Astrocyte (in vitro differentiated cells and primary cell): ENCODE measurements around the gene BRF1. TPM values are rescaled to one million over a fixed set of nuclear protein-coding genes. Genes with fewer than 3 reads are reported as not detected.

Experiments used
- DNase-seq: peaks from one replicate; pipeline ENCODE4 v3.0.0-alpha.2; 2010; ENCODE audit warnings: low read depth
- FAIRE-seq: peaks from 2 replicates; lab custom pipeline; 2011; peaks lifted over from hg19 to GRCh38; lab: Jason Lieb, UNC
- H2AFZ ChIP-seq: 2 replicates; pipeline ENCODE4 v1.6.0; 2012; ENCODE audit warnings: low read depth, low read length, inconsistent platforms
- H3K27ac ChIP-seq: 2 replicates; pipeline ENCODE4 v1.5.1; 2011; ENCODE audit warnings: low read depth, low read length, inconsistent platforms
- H3K27me3 ChIP-seq: 2 replicates; pipeline ENCODE4 v1.6.0; 2011; ENCODE audit warnings: low read length, inconsistent platforms; ENCODE audit not compliant: insufficient read depth
- H3K36me3 ChIP-seq: 2 replicates; pipeline ENCODE4 v1.5.1; 2011; ENCODE audit warnings: low read length, inconsistent platforms; ENCODE audit not compliant: insufficient read depth
- H3K4me1 ChIP-seq: 2 replicates; pipeline ENCODE4 v1.5.1; 2011; ENCODE audit warnings: low read length, inconsistent platforms; ENCODE audit not compliant: insufficient read depth
- H3K4me2 ChIP-seq: 2 replicates; pipeline ENCODE4 v1.6.0; 2012; ENCODE audit warnings: low read length, inconsistent platforms
- H3K4me3 ChIP-seq: 2 replicates; pipeline ENCODE4 v1.5.1; 2011; ENCODE audit warnings: low read depth, mild to moderate bottlenecking, low read length, inconsistent platforms; ENCODE audit not compliant: insufficient read depth
- H3K79me2 ChIP-seq: 2 replicates; pipeline ENCODE4 v1.6.0; 2012; ENCODE audit warnings: mild to moderate bottlenecking, low read length, inconsistent platforms; ENCODE audit not compliant: insufficient read depth
- H3K9ac ChIP-seq: 2 replicates; pipeline ENCODE4 v1.6.0; 2012; ENCODE audit warnings: mild to moderate bottlenecking, low read length, inconsistent platforms
- H3K9me3 ChIP-seq: 2 replicates; pipeline ENCODE4 v1.5.1; 2012; ENCODE audit warnings: low read depth, mild to moderate bottlenecking, low read length, inconsistent platforms; ENCODE audit not compliant: insufficient read depth
- H4K20me1 ChIP-seq: 2 replicates; pipeline ENCODE4 v1.6.0; 2012; ENCODE audit warnings: low read length, inconsistent platforms; ENCODE audit not compliant: insufficient read depth
- H3K27ac Mint-ChIP-seq: one replicate; pipeline ENCODE4 v1.8.0; 2021; ENCODE audit warnings: mild to moderate bottlenecking, mixed read lengths; ENCODE audit not compliant: unreplicated experiment
- H3K27me3 Mint-ChIP-seq: one replicate; pipeline ENCODE4 v1.8.0; 2021; ENCODE audit warnings: low read depth, mixed read lengths; ENCODE audit not compliant: unreplicated experiment
- H3K36me3 Mint-ChIP-seq: one replicate; pipeline ENCODE4 v1.8.0; 2021; ENCODE audit warnings: low read depth, mixed read lengths; ENCODE audit not compliant: unreplicated experiment
- H3K4me1 Mint-ChIP-seq: one replicate; pipeline ENCODE4 v1.8.0; 2021; ENCODE audit warnings: low read depth, mixed read lengths; ENCODE audit not compliant: unreplicated experiment
- H3K4me3 Mint-ChIP-seq: one replicate; pipeline ENCODE4 v1.8.0; 2021; ENCODE audit warnings: mild to moderate bottlenecking, moderate library complexity, mixed read lengths; ENCODE audit not compliant: unreplicated experiment
- H3K9me3 Mint-ChIP-seq: one replicate; pipeline ENCODE4 v1.8.0; 2021; ENCODE audit warnings: mild to moderate bottlenecking, mixed read lengths; ENCODE audit not compliant: unreplicated experiment
- EZH2 ChIP-seq: IDR thresholded peaks from 2 replicates; pipeline ENCODE4 v1.6.1; 2012; ENCODE audit warnings: mild to moderate bottlenecking, low read length, inconsistent platforms; ENCODE audit not compliant: insufficient read depth
- total RNA-seq: library from RNA; stranded (reverse); gene quantifications from 2 replicates; pipeline ENCODE4 v1.2.1, GENCODE V29; 2021
- TF ChIP-seq, protein P1 (sequence below): IDR thresholded peaks from 2 replicates; pipeline ENCODE4 v1.5.1; 2011; ENCODE audit warnings: low read depth, mild to moderate bottlenecking, inconsistent platforms, low read length, moderate library complexity; ENCODE audit not compliant: insufficient read depth

Gene BRF1
- total RNA-seq, 1 donor from 2014 or later = 20.5 TPM

DNA sequence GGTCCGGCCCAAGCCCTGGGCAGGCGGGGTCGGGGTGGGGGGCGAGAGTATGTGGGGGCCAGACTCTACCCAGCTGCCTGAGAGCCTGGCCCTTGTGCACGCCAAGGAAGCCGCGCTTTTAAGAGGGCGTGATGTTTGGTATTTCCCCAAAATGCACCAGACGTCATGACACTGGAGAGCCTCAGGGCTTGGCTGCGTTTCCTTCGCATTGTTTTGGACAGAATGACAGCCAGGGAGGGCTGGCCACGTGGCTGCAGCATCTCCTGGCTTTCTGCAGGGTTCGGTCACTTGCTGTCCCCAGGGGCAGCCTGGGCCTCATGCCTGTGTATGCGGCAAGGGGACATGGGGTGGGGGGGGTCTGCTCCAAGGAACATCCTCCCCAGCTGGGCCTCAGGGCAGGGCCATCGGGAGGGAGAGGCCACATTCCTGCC, 103.6 kb downstream of the BRF1 start:
- Histone ChIP-seq H3K36me3 (no peaks in the 10 kb centered on the region), H3K4me1 (peaks cover 26% of the 10 kb centered on the region), H3K9me3 (no peaks in the 10 kb centered on the region), H3K79me2 (no peaks in the 10 kb centered on the region), H2AFZ (no peak overlapping the region), H3K27me3 (peaks cover 5% of the 10 kb centered on the region), H3K27ac (no peak overlapping the region), H3K4me2 (no peak overlapping the region), H3K9ac (no peak overlapping the region), H4K20me1 (no peaks in the 10 kb centered on the region), H3K4me3 (no peak overlapping the region)
- no peaks in the 10 kb centered on the region for H3K9me3 Mint-ChIP-seq
- no peak overlapping the region for H3K27ac Mint-ChIP-seq
- no peaks in the 10 kb centered on the region for H3K36me3 Mint-ChIP-seq
- peaks cover 2% of the 10 kb centered on the region for H3K4me1 Mint-ChIP-seq
- H3K4me3 Mint-ChIP-seq = no peak overlapping the region
- peak; percentile 13 for DNase-seq
- peaks cover 38% of the 10 kb centered on the region for H3K27me3 Mint-ChIP-seq
- no peak for FAIRE-seq
- TF ChIP-seq, protein P1, sequence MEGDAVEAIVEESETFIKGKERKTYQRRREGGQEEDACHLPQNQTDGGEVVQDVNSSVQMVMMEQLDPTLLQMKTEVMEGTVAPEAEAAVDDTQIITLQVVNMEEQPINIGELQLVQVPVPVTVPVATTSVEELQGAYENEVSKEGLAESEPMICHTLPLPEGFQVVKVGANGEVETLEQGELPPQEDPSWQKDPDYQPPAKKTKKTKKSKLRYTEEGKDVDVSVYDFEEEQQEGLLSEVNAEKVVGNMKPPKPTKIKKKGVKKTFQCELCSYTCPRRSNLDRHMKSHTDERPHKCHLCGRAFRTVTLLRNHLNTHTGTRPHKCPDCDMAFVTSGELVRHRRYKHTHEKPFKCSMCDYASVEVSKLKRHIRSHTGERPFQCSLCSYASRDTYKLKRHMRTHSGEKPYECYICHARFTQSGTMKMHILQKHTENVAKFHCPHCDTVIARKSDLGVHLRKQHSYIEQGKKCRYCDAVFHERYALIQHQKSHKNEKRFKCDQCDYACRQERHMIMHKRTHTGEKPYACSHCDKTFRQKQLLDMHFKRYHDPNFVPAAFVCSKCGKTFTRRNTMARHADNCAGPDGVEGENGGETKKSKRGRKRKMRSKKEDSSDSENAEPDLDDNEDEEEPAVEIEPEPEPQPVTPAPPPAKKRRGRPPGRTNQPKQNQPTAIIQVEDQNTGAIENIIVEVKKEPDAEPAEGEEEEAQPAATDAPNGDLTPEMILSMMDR = no peak
- TF ChIP-seq EZH2 = no peak

DNA sequence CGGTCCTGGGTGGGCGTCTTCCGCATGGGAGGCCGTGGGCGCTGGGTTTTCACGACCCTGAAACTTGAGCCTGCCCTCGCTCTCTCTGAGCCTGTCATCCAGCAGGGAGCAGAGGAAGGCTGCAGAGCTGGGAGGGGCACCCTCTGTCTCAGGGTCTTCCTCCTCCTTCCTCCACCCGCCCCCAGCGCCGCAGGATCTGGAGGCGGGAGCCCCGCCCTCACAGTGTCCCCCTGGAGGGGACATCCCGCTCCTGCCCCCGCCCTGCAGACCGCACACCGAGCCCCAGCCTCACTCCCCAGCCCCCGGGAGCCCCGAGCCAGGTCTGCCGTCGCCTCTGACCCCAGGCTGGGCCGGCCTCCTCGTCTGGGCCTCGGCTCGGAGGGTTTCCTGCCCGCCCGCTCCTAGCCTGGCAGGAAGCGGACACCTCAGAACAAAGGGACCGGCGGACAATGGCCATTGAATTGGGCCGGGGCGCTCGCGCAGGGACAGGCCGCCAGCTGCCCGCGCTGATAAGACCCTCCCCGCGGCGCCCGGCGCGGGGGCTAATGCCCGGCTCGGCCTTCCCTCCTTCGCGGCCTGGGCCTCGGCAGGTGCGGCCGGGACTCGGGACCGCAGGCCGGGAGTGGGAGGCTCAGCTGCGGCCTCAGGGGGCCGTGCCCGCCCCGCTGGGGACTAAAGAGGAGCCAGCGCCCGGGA, 104.4 kb downstream of the BRF1 start:
- Mint-ChIP-seq H3K9me3 (no peaks in the 10 kb centered on the region), H3K4me1 (peaks cover 2% of the 10 kb centered on the region), H3K27me3 (peaks cover 38% of the 10 kb centered on the region), H3K36me3 (no peaks in the 10 kb centered on the region), H3K27ac (no peak overlapping the region), H3K4me3 (no peak overlapping the region)
- Histone ChIP-seq H3K36me3 (no peaks in the 10 kb centered on the region), H3K9ac (no peak overlapping the region), H3K9me3 (no peaks in the 10 kb centered on the region), H3K4me2 (peak overlapping the region; percentile 46), H3K4me1 (peaks cover 26% of the 10 kb centered on the region), H4K20me1 (no peaks in the 10 kb centered on the region), H3K27me3 (peaks cover 5% of the 10 kb centered on the region), H2AFZ (no peak overlapping the region), H3K4me3 (no peak overlapping the region), H3K79me2 (no peaks in the 10 kb centered on the region), H3K27ac (no peak overlapping the region)
- FAIRE-seq = no peak
- DNase-seq = no peak
- TF ChIP-seq, protein P1 = no peak
- TF ChIP-seq EZH2 = peak; percentile 75
